ENCODE data around the gene MEI1. TPM values are rescaled to one million over a fixed set of nuclear protein-coding genes. Genes with fewer than 3 reads are reported as not detected.
"Not testable (repeated sequence)": the region's sequence is repeated elsewhere in the genome, so short reads cannot be mapped to it uniquely, and the experiment has no call there.

The MEI1 gene
- total RNA-seq, 4 donors from 2014 or later: under 0.01 to 1.8 (median 0.44) TPM; not detected in 1

DNA sequence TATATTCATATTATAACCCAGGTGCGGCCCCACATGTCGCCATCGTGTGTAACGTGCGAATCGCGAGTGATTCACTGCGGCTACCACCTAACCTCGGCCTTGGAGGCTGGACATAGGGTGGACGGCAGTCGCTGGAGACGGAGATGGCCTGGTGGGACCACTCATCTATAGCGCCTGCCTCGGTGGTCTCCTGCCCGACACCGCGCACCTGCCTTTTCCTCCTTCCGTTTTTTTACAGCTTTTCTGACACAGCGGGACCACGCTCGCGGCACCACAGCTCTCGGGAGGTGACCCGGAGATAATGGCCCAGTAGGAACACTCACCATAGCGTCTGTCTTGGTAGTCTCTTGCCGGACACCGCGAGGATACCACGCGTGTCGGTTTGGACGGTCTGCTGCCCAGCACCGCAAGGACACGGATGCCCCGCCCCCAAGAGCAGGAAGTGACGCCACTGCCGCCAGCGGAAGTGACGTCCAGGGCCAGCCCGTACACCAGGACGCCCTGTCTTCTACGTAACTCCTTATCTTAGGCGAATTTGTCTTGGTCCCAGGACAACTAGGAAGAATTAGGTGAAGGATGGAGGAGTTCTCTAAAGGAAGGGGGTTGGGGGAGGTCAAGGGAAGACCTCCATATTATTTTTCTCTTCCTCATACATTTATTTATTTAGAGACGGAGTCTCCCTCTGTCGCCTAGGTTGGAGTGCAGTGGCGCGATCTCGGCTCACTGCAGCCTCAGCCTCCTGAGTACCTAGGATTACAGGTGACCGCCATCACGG, 17.1 kb upstream of the MEI1 start:
- no peaks in the 10 kb centered on the region for H3K9me3 ChIP-seq
- WGBS, 2 donors: 36 to 41% methylated on average over 48 to 50 of the region's 50 CpGs
- H3K27me3 ChIP-seq: no peaks in the 10 kb centered on the region
- peaks cover 0 to 43% (median 7%) of the 10 kb centered on the region in 3 donors for H3K36me3 ChIP-seq
- H3K27ac ChIP-seq: peak overlapping the region; percentile 75 to 92 (median 88)
- peak; percentile 65 to 96 for TF ChIP-seq EP300 (IDR thresholded peaks at IDR 0.05)
- peak; percentile 71 to 85 for TF ChIP-seq POLR2A (IDR thresholded peaks at IDR 0.05)
- TF ChIP-seq, protein P1, sequence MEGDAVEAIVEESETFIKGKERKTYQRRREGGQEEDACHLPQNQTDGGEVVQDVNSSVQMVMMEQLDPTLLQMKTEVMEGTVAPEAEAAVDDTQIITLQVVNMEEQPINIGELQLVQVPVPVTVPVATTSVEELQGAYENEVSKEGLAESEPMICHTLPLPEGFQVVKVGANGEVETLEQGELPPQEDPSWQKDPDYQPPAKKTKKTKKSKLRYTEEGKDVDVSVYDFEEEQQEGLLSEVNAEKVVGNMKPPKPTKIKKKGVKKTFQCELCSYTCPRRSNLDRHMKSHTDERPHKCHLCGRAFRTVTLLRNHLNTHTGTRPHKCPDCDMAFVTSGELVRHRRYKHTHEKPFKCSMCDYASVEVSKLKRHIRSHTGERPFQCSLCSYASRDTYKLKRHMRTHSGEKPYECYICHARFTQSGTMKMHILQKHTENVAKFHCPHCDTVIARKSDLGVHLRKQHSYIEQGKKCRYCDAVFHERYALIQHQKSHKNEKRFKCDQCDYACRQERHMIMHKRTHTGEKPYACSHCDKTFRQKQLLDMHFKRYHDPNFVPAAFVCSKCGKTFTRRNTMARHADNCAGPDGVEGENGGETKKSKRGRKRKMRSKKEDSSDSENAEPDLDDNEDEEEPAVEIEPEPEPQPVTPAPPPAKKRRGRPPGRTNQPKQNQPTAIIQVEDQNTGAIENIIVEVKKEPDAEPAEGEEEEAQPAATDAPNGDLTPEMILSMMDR (IDR thresholded peaks at IDR 0.05): no peak
- peak overlapping the region; percentile 43 to 62 (median 52) for H3K4me3 ChIP-seq
- peaks cover 0 to 25% (median 4%) of the 10 kb centered on the region in 4 donors for H3K4me1 ChIP-seq
- DNase-seq (ENCODE audit: low spot score in 2 of 2): peak; percentile 72 to 82

DNA sequence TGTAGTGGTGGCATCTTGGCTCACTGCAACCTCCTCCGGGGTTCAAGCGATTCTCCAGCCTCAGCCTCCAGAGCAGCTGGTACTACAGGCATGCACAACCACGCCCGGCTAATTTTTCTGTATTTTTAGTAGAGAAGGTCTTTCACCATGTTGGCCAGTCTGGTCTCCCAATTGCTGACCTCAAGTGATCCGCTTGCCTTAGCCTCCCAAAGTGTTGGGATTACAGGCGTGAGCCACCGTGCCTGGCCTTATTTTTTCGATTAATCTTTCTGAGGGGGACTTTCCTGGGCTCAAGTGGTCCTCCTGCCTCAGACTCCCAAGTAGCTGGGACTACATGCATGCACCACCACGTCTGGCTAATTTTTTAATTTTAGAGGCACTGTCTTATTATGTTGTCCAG, 16.3 kb upstream of the MEI1 start:
- Histone ChIP-seq H3K4me3 (peak overlapping the region; percentile 43 to 62 (median 52)), H3K27ac (peak overlapping the region in 3 of 4 donors; percentile 87 to 92 (median 90))
- DNase-seq (ENCODE audit: low spot score in 2 of 2): no peak

DNA sequence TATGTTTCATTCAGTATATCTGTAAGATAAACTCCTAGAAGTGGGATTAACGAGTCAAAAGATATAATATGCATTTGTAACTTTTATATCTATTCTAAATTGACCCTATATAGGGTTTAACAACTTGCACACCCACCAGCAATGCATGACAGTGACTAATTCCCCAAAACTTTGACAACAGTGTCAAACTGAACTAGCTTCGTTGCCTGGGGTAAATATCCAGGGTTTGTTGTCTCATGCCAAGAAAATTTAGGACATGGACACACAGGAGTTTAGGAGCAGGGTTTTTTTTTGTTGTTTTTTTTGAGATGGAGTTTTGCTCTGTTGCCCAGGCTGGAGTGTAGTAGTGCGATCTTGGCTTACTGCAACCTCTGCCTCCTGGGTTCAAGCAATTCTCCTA, 15.7 kb upstream of the MEI1 start:
- 80 to 86% methylated on average over 3 of the region's 3 CpGs for WGBS, 2 donors
- TF ChIP-seq POLR2A (IDR thresholded peaks at IDR 0.05) (no peak), EP300 (IDR thresholded peaks at IDR 0.05) (no peak)
- TF ChIP-seq, protein P1 (IDR thresholded peaks at IDR 0.05): no peak
- H3K4me1 ChIP-seq: peaks cover 0 to 33% (median 10%) of the 10 kb centered on the region in 4 donors
- H3K36me3 ChIP-seq: peaks cover 0 to 30% (median 7%) of the 10 kb centered on the region in 3 donors
- H3K9me3 ChIP-seq: no peaks in the 10 kb centered on the region
- DNase-seq (ENCODE audit: low spot score in 2 of 2): no peak
- H3K27me3 ChIP-seq: no peaks in the 10 kb centered on the region
- H3K27ac ChIP-seq: no peak overlapping the region
- no peak overlapping the region for H3K4me3 ChIP-seq

More for the DNA sequence above, 16.3 kb upstream of the MEI1 start:
- Histone ChIP-seq H3K36me3 (peaks cover 0 to 35% (median 7%) of the 10 kb centered on the region in 3 donors), H3K9me3 (no peaks in the 10 kb centered on the region), H3K4me1 (peaks cover 0 to 33% (median 10%) of the 10 kb centered on the region in 4 donors), H3K27me3 (no peaks in the 10 kb centered on the region)
- 90 to 92% methylated on average over 9 of the region's 9 CpGs for whole genome bisulfite sequencing, 2 donors
- TF ChIP-seq EP300 (IDR thresholded peaks at IDR 0.05) (no peak), POLR2A (IDR thresholded peaks at IDR 0.05) (no peak)
- TF ChIP-seq, protein P1 (IDR thresholded peaks at IDR 0.05): no peak

DNA sequence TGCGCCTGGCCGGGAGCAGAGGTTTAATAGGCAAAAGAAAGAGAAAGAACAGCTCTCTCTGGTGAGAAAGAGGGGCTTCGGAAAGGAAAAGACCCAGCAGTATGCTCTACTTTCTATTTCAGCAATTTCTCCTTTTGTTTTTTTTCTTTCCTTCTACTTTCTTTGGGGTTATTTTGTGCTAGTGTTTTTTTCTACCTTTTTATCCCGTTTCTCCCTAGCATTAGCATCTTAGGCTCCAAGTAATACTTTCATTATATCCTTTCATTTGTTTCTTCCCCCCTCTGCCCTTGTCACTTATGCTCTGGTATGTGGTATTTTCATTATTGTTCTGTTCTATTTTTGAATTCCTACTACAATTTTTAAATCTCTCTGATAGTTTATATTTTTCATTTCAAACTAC, 15.1 kb upstream of the MEI1 start:
- WGBS, 2 donors: 78 to 83% methylated on average over 4 of the region's 4 CpGs
- Histone ChIP-seq H3K36me3 (peaks cover 0 to 24% (median 7%) of the 10 kb centered on the region in 3 donors), H3K27ac (no peak overlapping the region), H3K4me3 (no peak overlapping the region), H3K9me3 (no peaks in the 10 kb centered on the region), H3K4me1 (peaks cover 0 to 33% (median 10%) of the 10 kb centered on the region in 4 donors), H3K27me3 (no peaks in the 10 kb centered on the region)
- DNase-seq (ENCODE audit: low spot score in 2 of 2): no peak
- TF ChIP-seq EP300 (IDR thresholded peaks at IDR 0.05) (no peak), POLR2A (IDR thresholded peaks at IDR 0.05) (no peak)
- TF ChIP-seq, protein P1 (IDR thresholded peaks at IDR 0.05): no peak

DNA sequence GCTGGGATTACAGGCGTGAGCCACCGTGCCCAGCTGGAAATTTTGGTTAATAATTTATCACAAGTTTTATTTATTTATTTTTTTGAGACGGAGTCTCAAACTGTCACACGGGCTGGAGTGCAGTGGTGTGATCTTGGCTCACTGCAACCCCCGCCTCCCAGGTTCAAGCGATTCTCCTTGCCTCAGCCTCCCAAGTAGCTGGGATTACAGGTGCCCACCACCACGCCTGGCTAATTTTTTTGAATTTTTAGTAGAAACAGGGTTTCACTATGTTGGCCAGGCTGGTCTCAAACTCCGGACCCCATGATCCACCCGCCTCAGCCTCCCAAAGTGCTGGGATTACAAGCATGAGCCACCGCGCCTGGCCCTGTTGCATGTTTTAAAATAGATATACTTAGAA, 12.4 kb upstream of the MEI1 start:
- H3K27me3 ChIP-seq; DNase-seq (ENCODE audit: low spot score in 2 of 2); H3K36me3 ChIP-seq; H3K27ac ChIP-seq; H3K9me3 ChIP-seq; H3K4me3 ChIP-seq: not testable (repeated sequence)
- WGBS, 2 donors: 89 to 95% methylated on average over 11 of the region's 11 CpGs
- peaks cover 0 to 35% (median 12%) of the 10 kb centered on the region in 4 donors for H3K4me1 ChIP-seq
